Dedifferentiated amniotic fluid mesenchymal stem cell (primary cell): ENCODE results near the gene DNAL4.

Experiments
- DNase-seq: peaks from one replicate; pipeline ENCODE4 v3.0.0-alpha.2; 2016; ENCODE audit errors: extremely low spot score

The DNAL4 gene

GRCh38 chr22:38740116-38740723, 53.7 kb downstream of the DNAL4 start:
- no peak for DNase-seq

GRCh38 chr22:38739300-38740055, 54.5 kb downstream of the DNAL4 start:
- DNase-seq = no peak

GRCh38 chr22:38738475-38739070, 55.4 kb downstream of the DNAL4 start:
- no peak for DNase-seq

- no peak for DNase-seq
Measured at GRCh38 chr22:38737302-38738060, 56.5 kb downstream of the DNAL4 start.

- DNase-seq = no peak
Measured at GRCh38 chr22:38736257-38736570, 57.7 kb downstream of the DNAL4 start.

GRCh38 chr22:38735465-38736256, 58.3 kb downstream of the DNAL4 start:
- no peak for DNase-seq

GRCh38 chr22:38735126-38735464, 58.8 kb downstream of the DNAL4 start:
- DNase-seq = no peak

- DNase-seq = no peak
Measured at GRCh38 chr22:38734421-38735100, 59.4 kb downstream of the DNAL4 start.

- no peak for DNase-seq
Measured at GRCh38 chr22:38733724-38734381, 60.1 kb downstream of the DNAL4 start.

GRCh38 chr22:38733329-38733723, 60.6 kb downstream of the DNAL4 start:
- no peak for DNase-seq

- DNase-seq = no peak
Measured at GRCh38 chr22:38732251-38732815, 61.6 kb downstream of the DNAL4 start.

GRCh38 chr22:38731703-38732161, 62.2 kb downstream of the DNAL4 start:
- no peak for DNase-seq

- no peak for DNase-seq
Measured at GRCh38 chr22:38730411-38730871, 63.5 kb downstream of the DNAL4 start.

- DNase-seq = no peak
Measured at GRCh38 chr22:38729946-38730345, 64.0 kb downstream of the DNAL4 start.

GRCh38 chr22:38728871-38729796, 64.8 kb downstream of the DNAL4 start:
- no peak for DNase-seq
